Fibroblast of skin of right quadriceps (primary cell): Measurements from ENCODE around the gene KRTAP5-10.
"Not testable (repeated sequence)": the region's sequence is repeated elsewhere in the genome, so short reads cannot be mapped to it uniquely, and the experiment has no call there.

Source experiments
- DNase-seq: peaks from one replicate; pipeline ENCODE4 v3.0.0-alpha.2; 2013

Gene KRTAP5-10, protein sequence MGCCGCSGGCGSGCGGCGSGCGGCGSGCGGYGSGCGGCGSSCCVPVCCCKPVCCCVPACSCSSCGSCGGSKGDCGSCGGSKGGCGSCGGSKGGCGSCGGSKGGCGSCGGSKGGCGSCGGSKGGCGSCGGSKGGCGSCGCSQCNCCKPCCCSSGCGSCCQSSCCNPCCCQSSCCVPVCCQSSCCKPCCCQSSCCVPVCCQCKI

DNA sequence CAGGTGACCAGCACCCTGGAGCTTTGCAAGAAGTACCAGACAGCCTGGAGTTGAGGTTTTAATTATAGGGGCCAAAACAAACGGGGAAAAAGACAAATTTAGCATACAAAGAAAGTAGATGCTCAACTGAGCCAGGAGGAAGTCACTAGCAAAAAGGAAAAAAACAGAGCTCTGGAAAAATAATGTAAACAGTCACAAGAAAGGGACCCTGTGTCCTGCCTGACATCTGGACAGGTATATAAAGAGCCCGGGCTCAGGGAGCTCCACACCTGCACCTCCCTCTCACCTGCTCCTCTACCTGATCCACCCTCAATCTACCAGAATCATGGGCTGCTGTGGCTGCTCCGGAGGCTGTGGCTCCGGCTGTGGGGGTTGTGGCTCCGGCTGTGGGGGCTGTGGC is at the start of gene KRTAP5-10:
Gene KRTAP5-10 (plus strand): TSS at position 301 of the 400 bp plus-strand sequence. CDS start 25 bp downstream, at position 326.
- no peak for DNase-seq

DNA sequence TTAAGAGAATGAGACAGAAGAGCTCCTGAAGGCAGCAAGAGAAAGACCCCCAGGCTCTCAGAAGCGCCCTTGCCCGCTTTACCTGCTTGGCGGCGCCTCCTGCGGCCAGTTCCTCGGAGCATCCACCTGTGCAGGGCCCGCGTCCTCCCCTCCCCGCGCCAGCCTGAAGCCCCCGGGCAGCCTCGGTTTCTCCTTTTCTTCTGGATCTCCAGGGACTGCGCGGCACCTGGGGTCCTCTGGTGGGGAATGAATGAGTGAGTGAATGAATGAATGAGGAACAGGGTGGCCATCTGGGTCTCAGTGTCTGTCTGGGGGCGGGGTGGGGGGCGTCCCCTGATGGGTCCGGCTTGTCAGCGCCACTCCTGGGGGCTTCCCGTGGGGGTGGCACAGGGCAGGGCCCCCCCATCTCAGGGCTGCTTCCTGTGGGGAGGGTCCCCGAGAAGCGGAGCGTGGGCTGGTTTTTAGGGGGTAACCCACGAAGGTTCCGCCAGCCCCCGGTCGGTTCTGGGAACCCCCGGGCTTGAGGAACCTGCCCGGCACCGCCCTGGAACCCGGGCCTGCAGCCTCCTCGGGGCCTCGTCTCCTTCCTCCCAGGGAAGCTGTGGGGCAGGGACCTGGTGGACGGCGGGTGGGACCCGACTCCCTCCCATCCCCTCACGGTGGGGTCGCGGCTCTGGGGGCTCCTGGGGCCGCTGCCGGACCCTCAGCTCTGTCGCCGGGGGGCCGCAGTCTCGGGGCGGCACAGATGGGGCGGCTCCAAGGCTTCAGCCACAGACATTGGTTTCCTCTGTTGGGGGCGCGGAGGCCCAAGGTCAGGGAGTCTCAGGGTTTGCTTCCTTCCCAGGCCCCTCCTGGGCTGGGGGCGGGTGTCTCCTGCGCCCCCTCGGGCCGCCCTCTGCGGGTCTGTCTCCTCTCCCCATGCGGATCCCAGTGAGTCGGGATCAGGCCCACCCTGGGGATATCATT is 46.6 kb upstream of the KRTAP5-10 start:
- DNase-seq = no peak

DNA sequence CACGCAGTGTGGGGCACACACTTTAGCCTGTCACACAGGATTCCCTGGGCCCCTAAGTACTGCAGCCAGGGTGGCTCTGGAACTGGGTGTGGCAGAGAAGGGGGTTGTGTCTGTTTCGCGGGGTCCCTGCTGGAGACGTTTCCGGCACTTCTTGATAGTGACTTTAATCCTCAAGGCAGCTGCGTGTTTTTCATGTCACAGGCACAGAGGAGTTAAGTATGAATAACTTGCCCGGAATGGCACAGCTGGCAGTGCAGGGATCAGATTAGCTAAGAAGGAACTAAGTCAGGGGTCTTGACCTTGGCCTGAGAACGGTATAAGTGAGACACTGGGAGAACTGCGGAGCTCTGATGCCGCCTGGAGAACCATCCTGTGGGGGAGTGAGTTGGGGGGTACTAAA is 45.8 kb upstream of the KRTAP5-10 start:
- DNase-seq = no peak

DNA sequence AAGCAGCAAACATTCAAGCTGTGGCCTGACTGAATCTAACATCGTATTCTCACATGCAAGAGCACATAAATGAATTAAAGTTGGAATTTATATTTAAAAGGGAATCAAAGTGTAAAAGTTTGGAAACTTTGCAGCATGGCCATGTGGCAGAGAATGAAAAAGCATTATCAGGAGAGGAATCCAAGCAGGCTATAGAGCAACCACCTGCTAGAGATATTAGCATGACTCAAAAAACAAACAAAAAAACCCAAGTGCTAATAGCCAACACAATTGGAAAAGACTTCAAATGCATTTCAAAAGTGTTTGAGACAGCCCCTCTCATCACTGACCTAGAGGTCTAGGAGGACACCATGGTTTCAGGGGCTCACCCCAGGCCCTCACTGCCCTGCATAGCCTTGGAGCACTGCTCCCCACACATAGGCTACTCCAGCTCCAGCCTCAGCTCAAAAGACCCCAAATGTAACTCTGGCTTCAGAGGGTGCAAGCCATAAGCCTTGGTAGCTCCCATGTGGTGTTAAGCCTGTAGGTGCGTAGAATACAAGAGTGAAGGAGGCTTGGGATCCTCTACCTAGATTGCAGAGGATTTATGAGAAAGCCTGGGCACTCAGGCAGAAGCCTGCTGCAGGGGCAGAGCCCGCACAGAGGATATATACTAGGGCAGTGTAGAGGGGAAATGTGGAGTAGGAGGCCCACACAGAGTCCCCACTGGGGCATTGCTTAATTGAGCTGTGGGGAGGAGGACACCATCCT is 40.0 kb upstream of the KRTAP5-10 start:
- no peak for DNase-seq

DNA sequence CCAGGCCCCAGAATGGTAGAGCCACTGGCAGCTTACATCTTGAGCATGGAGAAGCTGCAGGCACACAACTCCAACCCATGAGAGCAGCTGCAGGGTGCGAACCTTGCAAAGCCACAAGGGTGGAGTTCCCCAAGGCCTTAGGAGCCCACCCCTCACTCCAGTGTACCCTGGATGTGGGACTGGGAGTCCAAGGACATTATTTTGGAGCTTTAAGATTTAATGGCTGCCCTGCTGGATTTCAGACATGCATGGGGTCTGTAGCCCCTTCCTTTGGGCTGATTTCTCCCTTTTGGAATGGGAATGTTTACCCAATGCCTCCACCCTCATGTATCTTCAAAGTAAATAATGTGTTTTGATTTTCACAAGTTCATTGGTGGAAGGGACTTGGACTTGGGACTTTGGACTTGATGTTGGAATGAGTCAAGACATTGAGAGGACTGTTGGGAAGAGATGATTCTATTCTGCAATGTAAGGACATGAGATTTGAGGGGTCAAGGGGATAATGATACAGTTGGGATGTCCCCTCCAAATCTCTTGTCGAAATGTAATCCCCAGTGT is 39.3 kb upstream of the KRTAP5-10 start:
- DNase-seq = no peak

DNA sequence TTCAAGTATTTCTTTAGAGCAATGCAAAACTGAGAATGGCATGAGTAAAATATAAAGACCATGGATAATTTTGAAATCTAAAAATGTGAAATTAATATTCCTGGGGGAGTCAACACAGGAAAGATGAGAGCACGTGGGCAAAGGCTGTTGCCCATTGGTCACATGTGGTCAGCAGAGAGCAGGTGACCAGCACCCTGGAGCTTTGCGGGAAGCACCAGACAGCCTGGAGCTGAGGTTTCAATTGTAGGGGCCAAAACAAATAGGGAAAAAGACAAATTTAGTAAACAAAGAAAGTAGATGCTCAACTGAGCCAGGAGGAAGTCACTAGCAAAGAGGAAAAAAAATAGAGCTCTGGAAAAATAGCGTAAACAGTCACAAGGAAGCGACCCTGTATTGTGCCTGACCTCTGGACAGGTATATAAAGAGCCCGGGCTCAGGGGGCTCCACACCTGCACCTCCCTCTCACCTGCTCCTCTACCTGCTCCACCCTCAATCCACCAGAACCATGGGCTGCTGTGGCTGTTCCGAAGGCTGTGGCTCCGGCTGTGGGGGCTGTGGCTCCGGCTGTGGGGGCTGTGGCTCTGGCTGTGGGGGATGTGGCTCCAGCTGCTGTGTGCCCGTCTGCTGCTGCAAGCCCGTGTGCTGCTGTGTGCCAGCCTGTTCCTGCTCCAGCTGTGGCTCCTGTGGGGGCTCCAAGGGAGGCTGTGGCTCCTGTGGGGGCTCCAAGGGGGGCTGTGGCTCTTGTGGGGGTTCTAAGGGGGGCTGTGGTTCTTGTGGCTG is 38.4 kb upstream of the KRTAP5-10 start, which contains the start of gene KRTAP5-7:
Gene KRTAP5-7 (plus strand): TSS at position 472 of the 780 bp plus-strand sequence. CDS start 34 bp downstream, at position 506.
- DNase-seq = not testable (repeated sequence)

DNA sequence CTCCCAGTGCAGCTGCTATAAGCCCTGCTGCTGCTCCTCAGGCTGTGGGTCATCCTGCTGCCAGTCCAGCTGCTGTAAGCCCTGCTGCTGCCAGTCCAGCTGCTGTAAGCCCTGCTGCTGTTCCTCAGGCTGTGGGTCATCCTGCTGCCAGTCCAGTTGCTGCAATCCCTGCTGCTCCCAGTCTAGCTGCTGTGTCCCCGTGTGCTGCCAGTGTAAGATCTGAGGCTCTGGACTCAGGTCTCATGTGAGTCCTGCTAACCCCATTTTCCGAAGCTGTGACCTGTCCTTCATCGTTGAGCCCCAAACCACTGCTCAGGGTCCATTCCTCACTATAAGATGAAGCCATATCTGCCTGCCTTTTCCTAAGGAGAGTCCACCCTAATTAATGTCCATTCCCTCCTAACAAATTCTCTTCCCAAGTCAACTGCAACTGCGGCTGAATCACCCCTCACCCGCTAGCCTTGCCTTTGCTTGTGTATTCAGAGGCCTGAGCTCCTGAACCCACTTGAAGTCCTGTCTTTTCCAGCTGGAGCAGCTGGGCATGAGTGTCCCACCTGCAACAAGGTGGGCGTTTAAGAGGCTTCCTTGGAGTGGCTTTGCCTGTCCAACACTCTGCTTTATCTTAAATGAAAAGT is 37.7 kb upstream of the KRTAP5-10 start:
- no peak for DNase-seq

DNA sequence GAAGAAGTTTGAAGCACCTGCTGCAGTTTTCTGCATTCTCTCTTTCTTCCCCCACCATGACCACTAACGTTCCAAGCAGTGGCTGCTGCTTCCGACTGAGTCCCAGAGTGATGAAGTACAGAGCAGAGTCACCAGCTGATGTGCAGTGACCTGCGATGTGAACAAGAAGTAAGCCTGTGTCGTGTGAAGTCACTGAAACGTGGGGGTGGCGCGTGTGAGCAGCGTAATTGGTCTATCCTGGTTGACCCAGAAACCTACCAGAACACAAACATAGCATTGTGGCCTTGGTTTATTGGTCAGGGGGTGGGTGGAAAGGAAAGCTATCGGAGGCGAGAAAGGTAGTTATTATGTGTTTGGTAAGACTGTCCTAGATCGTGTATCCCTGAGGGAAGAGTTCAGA is 34.8 kb upstream of the KRTAP5-10 start:
- no peak for DNase-seq

DNA sequence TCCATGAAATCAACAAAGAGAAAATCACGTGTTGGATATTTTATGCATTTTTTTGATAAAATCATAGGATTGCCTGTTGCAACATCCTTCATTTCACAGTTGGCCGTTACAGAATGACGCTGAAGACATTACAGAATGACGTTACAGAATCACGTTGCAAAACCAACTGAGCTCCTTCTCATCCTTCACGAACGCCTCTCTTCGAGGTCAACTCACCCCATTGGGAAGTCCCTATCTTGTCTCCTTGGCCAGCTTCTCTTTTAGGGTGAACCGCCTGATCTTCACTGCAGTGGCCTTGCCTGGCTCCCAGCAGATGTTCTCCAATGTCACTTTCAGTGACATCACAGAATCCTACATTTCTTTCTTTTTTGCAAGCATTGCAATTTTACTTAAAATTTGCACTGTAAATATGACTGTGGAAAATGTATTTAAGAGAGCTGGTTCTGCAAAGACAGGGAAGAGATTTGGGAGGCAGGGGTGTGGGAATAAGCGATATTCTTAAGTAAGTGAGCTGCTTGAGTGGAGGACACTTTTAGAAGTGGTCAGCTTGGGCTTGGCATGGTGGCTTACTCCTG is 33.2 kb upstream of the KRTAP5-10 start:
- no peak for DNase-seq

DNA sequence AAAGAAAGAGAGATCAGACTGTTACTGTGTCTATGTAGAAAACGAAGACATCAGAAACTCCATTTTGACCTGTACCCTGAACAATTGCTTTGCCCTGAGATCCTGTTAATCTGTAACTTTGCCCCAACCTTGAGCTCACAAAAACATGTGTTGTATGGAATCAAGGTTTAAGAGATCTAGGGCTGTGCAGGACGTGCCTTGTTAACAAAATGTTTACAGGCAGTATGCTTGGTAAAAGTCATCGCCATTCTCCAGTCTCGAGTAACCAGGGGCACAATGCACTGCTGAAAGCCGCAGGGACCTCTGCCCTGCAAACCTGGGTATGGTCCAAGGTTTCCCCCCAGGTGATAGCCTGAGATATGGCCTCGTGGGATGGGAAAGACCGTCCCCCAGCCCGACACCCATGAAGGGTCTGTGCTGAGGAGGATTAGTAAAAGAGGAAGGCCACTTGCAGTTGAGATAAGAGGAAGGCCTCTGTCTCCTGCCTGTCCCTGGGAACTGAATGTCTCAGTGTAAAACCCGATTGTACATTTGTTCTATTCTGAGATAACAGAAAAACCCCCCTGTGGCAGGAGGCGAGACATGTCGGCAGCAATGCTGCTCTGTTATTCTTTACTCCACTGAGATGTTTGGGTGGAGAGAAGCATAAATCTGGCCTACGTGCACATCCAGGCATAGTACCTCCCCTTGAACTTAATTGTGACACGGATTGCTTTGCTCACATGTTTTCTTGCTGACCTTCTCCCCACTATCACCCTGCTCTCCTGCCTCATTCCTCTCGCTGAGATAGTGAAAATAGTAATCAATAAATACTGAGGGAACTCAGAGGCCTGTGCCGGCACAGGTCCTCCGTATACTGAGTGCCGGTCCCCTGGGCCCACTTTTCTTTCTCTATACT is 30.4 kb upstream of the KRTAP5-10 start:
- DNase-seq = not testable (repeated sequence)

DNA sequence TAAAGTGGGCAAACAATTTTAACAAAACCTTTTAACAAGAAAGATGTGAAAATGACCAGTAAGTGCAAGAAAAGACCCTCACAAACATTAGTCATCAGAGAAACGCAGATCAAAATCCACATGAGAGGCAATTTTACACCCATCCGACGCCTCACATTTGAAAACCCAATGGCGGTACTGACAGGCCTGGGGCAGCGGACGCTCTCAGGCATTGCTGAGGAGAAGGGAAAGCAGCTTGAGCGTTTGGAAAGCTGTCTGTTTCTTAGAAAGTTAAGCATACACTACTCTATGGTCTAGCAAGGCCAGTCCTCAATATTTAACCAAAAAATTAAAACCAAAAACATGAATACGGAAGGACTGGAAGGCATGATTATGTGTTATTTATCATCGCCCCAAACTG is 29.5 kb upstream of the KRTAP5-10 start:
- DNase-seq = no peak

DNA sequence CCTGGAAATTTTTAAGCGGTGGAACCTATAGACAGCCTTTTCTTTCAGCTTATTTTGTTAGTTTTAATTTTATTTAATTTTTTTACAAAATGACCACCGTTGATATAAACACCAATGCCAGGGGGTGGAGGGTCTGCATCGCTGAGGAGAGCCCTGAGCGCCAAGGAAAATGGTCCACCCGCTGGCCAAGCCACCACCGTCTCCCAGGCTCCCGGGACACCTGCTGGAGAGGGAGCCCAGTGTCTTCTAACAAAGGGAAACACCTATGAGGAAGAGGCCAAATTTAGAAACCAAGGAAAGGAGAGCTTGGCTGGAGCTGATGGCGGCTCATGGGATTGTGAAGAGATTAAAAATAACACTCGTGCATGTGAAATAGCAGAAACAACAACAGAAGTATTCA is 27.8 kb upstream of the KRTAP5-10 start:
- no peak for DNase-seq

DNA sequence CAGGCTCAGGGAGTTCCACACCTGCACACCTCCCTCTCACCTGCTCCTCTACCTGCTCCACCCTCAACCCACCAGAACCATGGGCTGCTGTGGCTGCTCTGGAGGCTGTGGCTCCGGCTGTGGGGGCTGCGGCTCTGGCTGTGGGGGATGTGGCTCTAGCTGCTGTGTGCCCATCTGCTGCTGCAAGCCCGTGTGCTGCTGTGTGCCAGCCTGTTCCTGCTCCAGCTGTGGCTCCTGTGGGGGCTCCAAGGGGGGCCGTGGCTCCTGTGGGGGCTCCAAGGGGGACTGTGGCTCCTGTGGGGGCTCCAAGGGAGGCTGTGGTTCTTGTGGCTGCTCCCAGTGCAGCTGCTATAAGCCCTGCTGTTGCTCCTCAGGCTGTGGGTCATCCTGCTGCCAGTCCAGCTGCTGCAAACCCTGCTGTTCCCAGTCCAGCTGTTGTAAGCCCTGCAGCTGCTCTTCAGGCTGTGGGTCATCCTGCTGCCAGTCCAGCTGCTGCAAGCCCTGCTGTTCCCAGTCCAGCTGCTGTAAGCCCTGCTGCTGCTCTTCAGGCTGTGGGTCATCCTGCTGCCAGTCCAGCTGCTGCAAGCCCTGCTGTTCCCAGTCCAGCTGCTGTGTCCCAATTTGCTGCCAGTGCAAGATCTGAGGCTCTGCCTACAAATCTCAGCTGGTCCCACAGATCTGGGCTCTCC is 27.2 kb upstream of the KRTAP5-10 start, which contains the start of gene KRTAP5-8:
Gene KRTAP5-8 (plus strand): TSS at position 49 of the 689 bp plus-strand sequence. CDS start 31 bp downstream, at position 80.
- not testable (repeated sequence) for DNase-seq

DNA sequence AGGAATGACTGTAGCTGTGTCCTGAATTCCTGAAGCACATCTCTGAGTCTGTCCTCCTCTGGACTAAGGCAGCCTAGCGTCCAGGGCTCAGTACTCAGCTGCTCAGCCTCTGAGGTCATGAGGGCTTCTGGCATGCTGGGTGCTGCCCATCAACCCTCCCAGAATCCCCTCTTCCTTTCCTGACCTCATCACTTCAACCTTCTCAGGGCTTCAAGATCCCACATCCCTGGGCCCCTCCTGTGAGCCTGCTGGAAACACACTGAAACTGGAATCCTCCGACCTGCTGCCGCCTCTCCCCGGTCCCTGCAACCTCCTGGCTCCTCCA is 26.7 kb upstream of the KRTAP5-10 start:
- DNase-seq = no peak

DNA sequence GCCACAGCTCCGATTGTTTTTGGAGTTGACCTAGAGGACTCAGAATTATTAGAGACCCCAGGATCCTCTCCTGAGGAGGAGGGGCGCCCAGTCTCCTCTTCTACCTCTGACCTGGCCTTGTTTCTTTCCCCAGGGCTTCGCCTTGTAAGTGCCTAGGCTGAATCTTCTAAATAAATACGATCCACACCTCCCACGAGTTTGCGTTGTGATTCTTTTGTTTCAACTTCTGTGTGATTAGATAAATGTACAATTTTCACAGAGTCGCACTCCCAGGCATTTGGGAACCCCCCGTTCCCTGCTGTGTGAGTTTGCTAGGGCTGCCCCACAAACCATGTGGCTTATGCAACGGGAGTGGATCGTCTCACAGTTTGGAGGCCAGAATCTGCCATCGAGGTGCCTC is 26.3 kb upstream of the KRTAP5-10 start:
- DNase-seq = no peak

DNA sequence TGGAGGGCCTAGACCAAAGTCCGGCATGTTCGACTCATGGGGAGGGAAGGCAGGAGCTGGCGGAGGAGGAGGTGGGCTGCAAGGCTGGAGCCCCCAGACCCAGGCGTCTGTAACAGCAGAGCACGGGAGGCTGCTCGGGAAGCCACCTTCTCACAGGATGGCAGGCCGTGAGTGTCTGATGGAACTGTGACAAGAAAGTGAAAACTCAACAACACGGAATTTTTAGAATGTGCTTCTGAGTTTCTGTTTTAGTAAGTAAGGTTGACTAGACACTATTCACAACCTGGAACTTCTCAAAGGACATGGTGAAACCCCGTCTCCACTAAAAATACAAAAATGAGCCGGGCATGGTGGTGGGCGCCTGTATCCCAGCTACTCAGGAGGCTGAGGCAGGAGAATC is 25.4 kb upstream of the KRTAP5-10 start:
- DNase-seq = not testable (repeated sequence)

DNA sequence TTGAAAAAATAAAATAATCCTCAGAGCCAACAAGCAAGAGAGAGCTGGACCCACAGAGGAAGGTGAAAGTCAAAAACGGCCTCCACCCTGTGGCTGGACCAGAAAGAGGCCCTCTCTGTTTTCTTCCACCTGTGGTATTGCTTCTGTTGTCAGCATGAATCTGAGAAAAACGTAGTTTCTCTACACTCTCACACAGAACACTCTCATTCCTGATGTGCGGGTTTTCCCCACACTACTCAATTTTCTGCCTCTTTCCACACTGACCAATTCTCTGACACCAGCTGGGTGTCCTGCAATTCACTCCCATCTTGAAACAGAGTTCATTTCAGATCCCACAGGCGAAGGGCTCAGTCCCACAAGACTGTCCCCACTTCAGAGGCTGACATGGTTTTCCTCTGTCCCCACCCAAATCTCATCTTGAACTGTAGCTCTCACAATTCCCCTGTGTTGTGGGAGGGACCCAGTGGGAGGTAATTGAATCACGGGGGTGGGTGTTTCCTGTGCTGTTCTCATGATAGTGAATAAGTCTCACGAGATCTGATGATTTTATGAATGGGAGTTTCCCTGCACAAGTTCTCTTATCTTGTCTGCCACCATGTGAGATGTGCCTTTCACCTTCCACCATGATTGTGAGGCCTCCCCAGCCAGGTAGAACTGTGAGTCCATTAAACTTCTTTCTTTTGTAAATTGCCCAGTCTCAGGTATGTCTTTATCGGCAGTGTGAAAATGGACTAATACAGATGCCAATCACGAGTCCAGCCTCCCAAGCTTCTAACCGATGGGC is 24.6 kb upstream of the KRTAP5-10 start:
- DNase-seq = not testable (repeated sequence)

DNA sequence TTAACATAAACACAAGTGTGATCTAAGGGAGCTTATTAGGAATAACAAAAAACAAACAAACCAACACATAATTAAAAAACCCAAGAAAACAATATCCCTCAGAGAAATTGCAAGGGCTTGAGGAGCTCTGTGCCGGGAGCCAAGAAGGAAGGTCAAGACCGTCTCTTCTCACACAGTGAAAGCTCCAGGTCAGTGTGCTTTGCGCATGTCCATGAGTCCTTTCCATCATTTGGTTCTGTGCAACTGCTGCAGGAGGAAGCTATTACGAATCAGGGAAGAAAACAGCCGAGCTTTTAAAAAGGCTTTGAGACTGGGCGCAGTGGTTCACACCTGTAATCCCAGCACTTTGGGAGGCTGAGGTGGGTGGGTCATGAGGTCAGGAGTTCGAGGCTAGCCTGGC is 23.0 kb upstream of the KRTAP5-10 start:
- DNase-seq = no peak
